Left ventricle myocardium inferior (tissue), 1 donor: ENCODE data around the gene HDAC4. TPM values are rescaled to one million over a fixed set of nuclear protein-coding genes. Genes with fewer than 3 reads are reported as not detected.

Source experiments
- DNase-seq: peaks from one replicate; pipeline ENCODE4 v3.0.0-alpha.2; 2020
- H3K27ac ChIP-seq: fragments of 200-600 bp; replicated peaks from 2 replicates; pipeline ENCODE4 v1.8.0; 2021
- H3K27me3 ChIP-seq: fragments of 200-600 bp; 2 replicates; pipeline ENCODE4 v1.8.0; 2021; ENCODE audit warnings: low read depth
- H3K36me3 ChIP-seq: fragments of 200-600 bp; 2 replicates; pipeline ENCODE4 v1.8.0; 2021
- H3K4me1 ChIP-seq: fragments of 200-600 bp; 2 replicates; pipeline ENCODE4 v1.8.0; 2021
- H3K4me3 ChIP-seq: fragments of 200-600 bp; 2 replicates; pipeline ENCODE4 v1.8.0; 2021; ENCODE audit warnings: mild to moderate bottlenecking, moderate library complexity
- H3K9me3 ChIP-seq: fragments of 200-600 bp; replicated peaks from 2 replicates; pipeline ENCODE4 v1.8.0; 2021
- intact Hi-C: fragments of 100-400 bp; cut with micrococcal nuclease; formaldehyde crosslinking; loops from one replicate; pipeline ENCODE4 v1.11.0; 2022
- total RNA-seq: library from RNA; stranded (reverse); fragmentation: NEBNext Ultra II Directional; extraction: Animal tissue kit (Norgen Biotek cat#: 25700); gene quantifications from one replicate; pipeline ENCODE4 v1.2.1, GENCODE V29; 2021
- TF ChIP-seq, protein P1 (sequence below): fragments of 200-600 bp; IDR thresholded peaks from 2 replicates; pipeline ENCODE4 v1.8.0; 2021; ENCODE audit warnings: antibody characterized with exemption, mild to moderate bottlenecking, borderline replicate concordance
- donor health status: DM: no; HTN: yes; CAD: no; lungs with severe emphysema.

The HDAC4 gene
- total RNA-seq, 1 donor from 2014 or later: 23.9 TPM

DNA sequence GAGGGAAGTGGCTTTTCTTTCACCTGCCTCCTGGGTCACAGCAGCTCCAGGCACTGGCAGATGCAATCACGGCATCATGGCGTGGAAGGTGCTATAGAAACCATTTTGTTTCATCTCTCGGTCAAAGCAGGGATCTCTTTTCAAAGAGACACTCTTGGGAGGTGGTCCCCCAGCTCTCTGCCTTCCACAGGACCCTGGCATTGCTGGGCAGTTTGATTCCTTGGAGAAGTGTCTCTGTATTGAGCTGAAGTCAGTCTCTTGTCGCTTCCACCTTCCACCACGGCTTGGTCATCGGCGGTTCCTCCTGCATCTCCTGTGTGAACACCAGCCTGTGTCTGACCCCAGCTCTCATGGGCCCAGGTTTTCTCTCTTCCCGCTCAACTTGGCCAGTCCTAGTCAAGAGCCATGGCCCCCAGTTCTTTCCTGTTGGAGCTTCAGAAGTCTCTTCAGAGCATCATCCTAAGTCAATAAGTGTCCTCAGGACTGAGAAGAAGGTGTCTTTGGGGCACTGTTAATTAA is 42.3 kb upstream of the HDAC4 start:
- Histone ChIP-seq H3K4me3 (no peak overlapping the region), H3K27me3 (peaks cover 63% of the 10 kb centered on the region), H3K4me1 (peaks cover 16% of the 10 kb centered on the region), H3K27ac (no peak overlapping the region), H3K9me3 (peaks cover 6% of the 10 kb centered on the region), H3K36me3 (no peaks in the 10 kb centered on the region)
- no peak for DNase-seq
- TF ChIP-seq, protein P1, sequence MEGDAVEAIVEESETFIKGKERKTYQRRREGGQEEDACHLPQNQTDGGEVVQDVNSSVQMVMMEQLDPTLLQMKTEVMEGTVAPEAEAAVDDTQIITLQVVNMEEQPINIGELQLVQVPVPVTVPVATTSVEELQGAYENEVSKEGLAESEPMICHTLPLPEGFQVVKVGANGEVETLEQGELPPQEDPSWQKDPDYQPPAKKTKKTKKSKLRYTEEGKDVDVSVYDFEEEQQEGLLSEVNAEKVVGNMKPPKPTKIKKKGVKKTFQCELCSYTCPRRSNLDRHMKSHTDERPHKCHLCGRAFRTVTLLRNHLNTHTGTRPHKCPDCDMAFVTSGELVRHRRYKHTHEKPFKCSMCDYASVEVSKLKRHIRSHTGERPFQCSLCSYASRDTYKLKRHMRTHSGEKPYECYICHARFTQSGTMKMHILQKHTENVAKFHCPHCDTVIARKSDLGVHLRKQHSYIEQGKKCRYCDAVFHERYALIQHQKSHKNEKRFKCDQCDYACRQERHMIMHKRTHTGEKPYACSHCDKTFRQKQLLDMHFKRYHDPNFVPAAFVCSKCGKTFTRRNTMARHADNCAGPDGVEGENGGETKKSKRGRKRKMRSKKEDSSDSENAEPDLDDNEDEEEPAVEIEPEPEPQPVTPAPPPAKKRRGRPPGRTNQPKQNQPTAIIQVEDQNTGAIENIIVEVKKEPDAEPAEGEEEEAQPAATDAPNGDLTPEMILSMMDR: no peak
- intact Hi-C loops: no loop called here

DNA sequence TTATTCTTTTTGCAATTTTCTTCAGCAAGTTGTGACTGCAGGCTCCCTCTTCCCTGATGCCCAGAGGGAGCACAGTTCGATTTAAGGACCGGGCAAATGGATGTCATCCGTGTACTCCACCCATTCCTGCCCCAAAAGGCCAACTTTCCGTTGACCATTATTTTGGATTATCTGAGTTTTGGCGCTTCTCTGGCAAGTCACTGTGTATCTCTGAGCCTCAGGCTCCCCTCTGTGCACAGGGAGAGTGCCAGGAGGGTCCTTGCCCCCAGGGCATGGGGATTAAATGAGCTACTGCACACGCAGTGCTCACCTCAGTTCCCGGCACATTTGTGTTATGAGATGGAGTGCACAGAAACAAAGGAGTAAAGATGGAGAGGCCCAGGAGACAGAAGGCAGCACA is 41.4 kb upstream of the HDAC4 start:
- Histone ChIP-seq H3K9me3 (peaks cover 6% of the 10 kb centered on the region), H3K4me1 (peaks cover 16% of the 10 kb centered on the region), H3K27me3 (peaks cover 72% of the 10 kb centered on the region), H3K27ac (no peak overlapping the region), H3K4me3 (no peak overlapping the region), H3K36me3 (no peaks in the 10 kb centered on the region)
- DNase-seq: no peak
- TF ChIP-seq, protein P1: no peak
- intact Hi-C loops: no loop called here

DNA sequence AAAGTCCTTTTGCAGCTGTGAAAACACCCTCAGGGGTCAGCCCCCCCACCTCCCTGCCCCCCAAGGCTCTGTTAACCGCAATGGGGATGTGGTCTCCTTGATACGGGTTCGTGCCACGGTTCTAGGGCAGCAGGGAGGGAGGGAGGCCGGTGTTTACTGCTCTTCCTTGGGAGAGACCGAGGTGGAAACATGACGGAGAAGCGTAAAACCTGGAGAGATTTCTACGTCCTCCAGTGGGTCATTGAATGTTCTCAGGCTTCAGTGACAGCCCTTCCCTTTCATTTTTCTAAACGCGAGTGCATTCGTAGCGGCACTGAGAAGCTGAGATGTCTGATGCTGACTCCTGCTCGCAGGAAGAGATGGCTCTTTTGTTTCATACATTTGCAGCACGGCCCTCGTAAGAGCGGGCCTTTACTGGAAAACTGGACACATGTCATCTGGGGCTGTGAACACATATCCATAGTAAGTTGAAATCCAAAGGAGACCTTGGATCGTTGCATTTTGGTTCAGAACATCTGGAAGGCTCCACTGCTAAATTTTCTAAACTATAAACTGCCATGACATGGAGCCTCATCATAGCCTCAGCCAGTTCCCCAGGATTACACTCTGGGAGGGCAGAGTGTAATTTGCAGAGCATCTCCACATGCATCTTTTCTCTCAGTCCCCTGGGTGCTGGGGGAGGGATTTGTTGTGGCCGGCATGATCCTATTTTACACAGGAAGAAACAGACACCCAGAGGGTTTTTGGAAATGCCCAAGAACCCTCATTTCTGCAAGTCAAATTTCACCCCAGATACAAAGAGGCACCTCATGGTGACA is 40.6 kb upstream of the HDAC4 start:
- Histone ChIP-seq H3K36me3 (no peaks in the 10 kb centered on the region), H3K9me3 (peaks cover 7% of the 10 kb centered on the region), H3K4me1 (peaks cover 16% of the 10 kb centered on the region), H3K27ac (no peak overlapping the region), H3K4me3 (peak overlapping the region; percentile 41), H3K27me3 (peaks cover 79% of the 10 kb centered on the region)
- intact Hi-C loops: no loop called here
- TF ChIP-seq, protein P1: no peak
- no peak for DNase-seq

DNA sequence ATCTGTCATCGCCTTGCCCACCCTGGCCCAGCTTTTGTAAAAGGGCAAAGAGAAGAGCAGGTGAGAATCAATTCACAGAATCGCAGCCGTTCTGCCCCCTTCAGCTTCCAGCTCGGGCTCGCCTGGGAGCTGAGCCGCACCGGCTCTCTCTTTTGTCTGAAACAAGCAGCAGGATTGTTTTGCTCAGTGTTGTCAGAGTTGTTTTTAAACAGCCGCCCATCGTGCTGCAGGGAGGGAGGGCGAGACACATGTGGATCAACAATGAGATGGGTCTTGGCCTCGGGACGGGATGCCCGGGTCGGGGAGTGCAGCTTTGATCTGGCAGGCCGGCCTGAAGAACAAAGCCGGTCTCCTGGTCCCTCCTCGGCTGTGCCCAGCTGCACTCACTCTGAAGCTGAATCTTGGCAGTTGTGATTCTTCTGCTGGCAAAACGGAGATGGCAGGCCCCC is 39.7 kb upstream of the HDAC4 start:
- peak overlapping the region; percentile 41 for H3K4me3 ChIP-seq
- H3K36me3 ChIP-seq: no peaks in the 10 kb centered on the region
- no peak for DNase-seq
- peaks cover 5% of the 10 kb centered on the region for H3K9me3 ChIP-seq
- peaks cover 84% of the 10 kb centered on the region for H3K27me3 ChIP-seq
- peaks cover 13% of the 10 kb centered on the region for H3K4me1 ChIP-seq
- intact Hi-C loops: no loop called here
- TF ChIP-seq, protein P1: no peak
- no peak overlapping the region for H3K27ac ChIP-seq

DNA sequence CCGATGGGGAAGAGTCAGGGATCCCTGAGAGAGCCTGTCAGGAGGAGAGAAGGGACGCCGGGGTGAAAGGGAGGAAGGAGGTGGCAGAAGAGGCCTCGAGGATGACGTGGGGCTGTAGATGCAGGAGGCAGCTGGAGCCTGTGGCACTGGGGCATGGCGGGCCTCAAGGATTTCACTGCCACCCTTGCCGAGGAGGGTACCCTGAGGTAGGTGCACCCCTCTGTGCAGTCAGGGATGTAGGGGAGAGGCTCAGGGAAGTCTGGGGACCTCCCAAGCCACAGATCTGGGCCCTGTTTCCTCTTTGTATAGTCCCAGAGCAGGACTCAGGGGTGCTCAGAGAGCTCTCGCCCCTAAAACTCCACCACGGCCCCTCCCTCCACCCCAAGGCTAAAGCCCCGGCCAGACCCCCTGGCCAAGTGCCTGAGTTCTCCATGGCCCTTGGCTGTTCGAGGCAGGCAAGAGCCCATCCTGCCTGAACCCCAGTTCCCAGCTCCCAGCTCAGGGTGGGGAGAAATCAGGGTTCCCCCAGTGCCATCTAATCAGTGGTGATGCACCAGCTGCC is 39.0 kb upstream of the HDAC4 start:
- TF ChIP-seq, protein P1: no peak
- H3K4me3 ChIP-seq: no peak overlapping the region
- intact Hi-C loops: no loop called here
- peaks cover 5% of the 10 kb centered on the region for H3K9me3 ChIP-seq
- no peak overlapping the region for H3K27ac ChIP-seq
- H3K36me3 ChIP-seq: no peaks in the 10 kb centered on the region
- peaks cover 84% of the 10 kb centered on the region for H3K27me3 ChIP-seq
- peaks cover 13% of the 10 kb centered on the region for H3K4me1 ChIP-seq
- no peak for DNase-seq
